CD4-positive, alpha-beta T cell treated with Interleukin-6 for 4 hours (primary cell): ENCODE data around the gene PARP1.
"Not testable (repeated sequence)": the region's sequence is repeated elsewhere in the genome, so short reads cannot be mapped to it uniquely, and the experiment has no call there.

ENCODE experiments used
- DNase-seq: peaks from one replicate; pipeline ENCODE4 v3.0.0-alpha.2; 2020; ENCODE audit warnings: mixed read lengths

Gene PARP1

DNA sequence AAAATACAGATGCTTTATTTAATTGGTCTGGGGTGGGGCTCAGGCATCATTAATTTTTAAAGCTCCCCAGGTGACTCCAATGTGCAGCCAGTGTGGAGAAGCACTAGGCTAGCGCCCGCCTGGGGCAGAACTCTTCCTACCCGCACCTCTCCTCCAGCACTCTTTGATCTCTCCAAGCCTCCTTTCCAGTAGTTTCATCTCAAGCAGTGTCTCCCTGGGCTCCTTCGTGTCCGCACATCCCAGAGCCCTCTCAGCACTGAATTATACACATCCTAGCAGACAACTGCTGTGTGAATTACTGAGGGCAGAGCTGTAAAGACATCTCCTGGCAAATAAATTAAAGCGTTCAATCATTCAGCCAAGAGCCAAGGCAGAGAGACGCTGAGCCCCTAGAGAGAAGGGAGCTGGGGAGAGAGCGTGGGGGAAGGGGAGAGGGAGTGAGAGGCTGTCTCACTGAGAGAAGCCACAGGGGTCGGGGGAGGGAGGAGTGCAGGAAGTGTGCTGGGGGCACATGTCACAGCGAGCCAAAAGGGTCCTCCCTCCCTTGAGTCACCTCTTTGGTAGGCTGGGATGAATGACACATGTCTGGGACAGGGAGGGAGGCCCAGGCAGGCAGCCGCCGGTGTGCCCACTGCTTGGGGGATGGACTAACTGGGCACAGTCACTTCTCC, 21.0 kb upstream of the PARP1 start:
- peak; percentile 33 for DNase-seq

DNA sequence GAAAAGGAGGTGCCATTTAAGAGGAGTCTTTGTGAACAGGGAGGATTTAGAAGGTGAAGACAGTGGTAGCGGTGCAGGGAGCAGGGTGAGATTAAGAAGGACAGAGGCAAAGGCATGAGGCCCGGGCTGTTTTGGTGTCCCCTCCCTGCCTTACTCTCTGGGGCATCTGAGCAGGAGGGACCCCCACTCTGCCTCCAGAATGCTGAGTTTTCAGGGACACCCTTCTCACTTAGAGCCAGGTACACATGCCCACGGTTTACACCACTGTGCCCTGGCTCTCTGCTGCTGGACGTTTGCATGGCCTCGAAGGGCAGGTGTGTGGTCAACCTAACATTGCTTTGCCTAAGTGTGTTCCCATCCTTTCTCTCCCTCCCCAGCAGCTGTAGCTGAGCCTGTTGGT, 20.5 kb upstream of the PARP1 start:
- no peak for DNase-seq

DNA sequence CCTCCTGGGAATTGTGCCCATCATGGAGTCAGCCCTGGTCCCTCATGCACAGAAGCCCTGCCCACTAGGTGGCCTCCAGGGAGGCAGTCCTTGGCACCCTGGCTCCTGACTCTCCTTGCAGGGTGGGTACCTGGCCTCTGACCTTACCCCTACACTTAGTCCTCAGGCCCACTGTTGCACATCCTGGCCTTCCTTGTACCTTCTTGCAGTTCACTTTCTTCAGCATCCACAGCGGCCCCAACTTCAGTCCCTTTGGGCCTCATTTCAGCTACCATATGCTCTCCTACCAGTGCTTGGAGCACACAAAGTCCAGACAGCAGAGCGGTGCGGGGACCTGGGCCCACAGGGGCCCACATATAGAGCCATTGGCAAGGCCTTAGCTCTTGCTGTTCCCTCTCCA, 19.2 kb upstream of the PARP1 start:
- DNase-seq: no peak

DNA sequence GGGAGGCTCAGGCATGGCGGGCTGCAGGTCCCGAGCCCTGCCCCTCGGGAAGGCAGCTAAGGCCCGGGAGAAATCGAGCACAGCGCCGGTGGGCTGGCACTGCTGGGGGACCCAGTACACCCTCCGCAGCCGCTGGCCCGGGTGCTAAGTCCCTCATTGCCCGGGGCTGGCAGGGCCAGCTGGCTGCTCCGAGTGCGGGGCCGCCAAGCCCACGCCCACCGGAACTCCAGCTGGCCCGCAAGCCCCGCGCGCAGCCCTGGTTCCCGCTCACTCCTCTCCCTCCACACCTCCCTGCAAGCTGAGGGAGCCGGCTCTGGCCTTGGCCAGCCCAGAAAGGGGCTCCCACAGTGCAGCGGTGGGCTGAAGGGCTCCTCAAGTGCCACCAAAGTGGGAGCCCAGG, 18.5 kb upstream of the PARP1 start:
- not testable (repeated sequence) for DNase-seq

DNA sequence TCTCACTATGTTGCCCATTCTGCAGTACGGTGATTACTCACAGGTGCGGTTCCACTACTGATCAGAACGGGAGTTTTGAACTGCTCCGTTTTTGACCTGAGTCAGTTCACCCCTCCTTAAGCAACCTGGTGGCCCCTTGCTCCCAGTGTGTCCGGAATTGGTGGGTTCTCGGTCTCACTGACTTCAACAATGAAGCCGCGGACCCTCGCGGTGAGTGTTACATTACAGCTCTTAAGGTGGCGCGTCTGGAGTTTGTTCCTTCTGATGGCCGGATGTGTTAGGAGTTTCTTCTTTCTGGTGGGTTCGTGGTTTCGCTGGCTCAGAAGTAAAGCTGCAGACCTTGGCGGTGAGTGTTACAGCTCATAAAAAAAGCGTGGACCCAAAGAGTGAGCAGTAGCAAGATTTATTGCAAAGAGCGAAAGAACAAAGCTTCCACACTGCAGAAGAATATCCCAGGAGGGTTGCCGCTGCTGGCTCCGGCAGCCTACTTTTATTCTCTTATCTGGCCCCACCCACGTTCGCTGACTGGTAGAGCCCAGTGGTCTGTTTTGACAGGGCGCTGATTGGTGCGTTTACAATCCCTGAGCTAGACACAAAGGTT, 17.6 kb upstream of the PARP1 start:
- DNase-seq: peak; percentile 60

DNA sequence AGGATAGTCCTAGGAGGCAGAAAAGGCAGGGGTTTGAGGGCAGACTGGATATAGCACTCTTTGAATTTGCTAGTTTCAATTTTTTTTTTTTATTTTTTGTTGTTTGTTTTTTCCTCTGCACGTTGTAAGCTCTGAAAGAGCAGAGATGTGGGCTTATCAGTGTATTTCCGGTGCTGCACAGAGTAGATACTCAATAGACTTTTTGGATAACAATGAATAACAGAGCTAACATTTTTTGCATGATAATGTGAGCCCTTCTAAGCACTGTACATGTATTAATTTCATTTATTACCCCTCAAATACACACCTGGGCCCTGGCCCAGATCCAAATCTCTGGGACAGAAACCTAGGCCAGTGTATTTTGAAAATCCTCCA, 17.1 kb upstream of the PARP1 start:
- no peak for DNase-seq

DNA sequence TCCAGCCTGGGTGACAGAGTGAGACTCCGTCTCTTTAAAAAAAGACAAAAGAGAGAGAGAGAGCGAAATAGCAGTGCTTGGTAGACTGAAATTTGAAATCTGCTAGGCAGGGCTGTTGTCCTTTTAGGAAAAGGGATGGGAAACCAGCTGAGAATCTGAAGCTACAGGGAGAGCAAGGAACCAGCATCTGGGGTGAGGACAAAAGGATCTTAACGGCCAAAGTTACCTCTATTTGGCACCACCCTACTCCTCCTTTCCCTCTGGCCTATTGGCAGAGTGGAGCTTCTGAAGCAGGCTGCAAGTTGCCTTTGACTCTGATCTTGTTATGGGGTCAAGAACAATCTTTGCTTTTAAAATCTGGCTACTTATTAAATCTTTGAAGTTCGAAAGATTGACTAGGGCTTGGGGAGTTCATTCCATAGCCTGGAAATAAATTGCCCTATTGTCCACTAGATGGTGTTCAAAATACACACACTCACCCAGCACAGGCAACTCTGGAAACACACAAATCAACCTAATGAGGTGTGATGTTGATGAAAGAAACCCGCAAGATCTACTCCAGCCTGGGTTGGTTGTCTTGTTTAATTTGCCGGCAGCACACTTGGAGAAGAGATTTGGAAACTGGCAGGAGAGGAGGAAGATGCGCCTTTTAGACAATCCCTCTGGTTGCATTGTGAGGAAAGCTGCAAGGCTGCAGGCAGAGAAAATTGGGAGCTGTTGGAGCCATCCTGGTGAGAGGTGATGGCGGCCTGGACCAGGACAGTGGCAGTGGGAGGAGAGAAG, 16.5 kb upstream of the PARP1 start:
- peak; percentile 38 for DNase-seq

DNA sequence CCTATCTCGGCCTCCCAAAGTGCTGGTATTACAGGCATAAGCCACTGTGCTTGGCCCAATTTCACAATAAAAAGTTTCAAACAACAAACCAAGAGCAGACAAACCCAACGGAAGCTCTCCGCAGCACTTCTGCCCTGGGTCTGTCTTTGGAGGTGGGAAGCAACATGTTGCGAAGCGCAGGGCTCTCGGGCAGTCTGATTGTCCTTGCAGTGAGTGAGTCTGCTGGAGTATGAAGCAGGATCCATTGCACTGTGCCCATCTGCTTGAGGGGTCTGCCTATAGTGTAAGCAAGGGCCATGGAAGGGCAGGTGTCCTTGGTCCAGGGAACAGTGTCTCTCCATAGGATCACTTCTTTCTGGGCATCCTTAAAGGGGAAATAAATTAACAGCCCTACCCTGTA, 14.6 kb upstream of the PARP1 start:
- no peak for DNase-seq

DNA sequence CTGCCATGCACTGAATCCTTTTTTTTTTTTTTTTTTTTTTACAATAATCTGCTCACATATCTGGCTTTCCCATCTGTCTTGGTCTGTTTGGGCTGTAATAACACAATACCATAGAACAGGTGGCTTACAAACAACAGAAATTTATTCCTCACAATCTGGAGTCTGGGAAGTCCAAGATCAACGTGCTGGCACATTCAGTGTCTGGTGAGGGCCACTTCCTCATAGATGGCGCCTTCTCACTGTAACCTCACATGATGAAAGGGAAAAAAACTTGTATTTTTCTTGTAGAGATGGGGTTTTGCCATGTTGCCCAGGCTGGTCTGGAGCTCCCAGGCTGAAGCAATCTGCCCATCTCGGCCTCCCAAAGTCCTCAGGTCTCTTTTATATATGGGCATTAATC, 13.0 kb upstream of the PARP1 start:
- no peak for DNase-seq

DNA sequence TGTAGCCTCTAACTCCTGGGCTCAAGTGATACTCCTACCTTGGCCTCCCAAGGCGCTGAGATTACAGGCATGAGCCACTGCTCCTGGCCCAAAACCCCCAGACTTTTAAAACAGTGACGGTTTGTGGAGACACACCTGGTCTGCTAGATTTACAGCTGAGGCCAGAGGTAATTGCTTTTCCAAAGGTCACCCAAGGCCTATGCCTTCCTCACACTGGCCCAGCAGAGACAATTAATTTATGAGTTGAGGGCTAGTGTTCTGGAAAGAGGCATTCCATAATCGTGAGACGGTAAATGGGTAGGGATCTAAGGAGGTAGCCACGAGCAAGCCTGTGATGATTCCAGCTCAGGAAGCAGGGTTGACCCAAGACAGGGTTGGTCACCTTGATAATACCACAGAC, 12.4 kb upstream of the PARP1 start:
- no peak for DNase-seq

DNA sequence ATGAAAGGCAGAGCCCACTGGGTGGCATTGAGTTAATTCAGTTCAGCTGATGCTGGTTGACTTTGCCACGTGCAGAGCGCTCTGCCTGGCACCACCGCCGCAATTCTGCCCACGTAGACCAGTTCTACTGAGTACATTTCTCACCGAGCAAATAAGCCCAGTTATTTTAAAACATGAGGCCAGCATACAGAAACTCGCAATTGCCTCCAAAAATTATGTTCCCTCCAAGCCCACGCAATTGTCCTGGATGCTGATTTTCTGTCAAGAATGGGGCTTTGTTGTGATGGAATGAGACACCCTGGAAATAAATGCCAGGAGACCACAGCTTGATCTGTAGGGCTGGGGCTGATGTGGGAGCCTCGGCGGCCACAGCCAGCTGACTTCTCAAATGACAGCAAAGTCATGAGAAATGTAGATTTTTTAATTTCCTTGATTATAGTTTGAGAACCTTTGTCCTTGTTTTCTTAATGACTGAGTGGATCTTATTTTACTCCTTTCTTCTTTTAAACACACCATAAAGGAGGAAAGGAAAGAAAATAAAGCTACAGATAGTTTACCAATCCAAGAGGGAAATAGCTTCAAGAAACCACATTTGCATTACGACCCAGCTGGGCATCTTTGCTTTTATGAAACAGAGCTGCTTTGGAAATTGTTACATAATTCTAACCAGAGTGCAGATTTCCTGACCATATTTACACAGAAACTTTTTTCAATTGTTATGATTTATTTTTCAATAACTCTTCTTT, 11.6 kb upstream of the PARP1 start:
- DNase-seq: no peak

DNA sequence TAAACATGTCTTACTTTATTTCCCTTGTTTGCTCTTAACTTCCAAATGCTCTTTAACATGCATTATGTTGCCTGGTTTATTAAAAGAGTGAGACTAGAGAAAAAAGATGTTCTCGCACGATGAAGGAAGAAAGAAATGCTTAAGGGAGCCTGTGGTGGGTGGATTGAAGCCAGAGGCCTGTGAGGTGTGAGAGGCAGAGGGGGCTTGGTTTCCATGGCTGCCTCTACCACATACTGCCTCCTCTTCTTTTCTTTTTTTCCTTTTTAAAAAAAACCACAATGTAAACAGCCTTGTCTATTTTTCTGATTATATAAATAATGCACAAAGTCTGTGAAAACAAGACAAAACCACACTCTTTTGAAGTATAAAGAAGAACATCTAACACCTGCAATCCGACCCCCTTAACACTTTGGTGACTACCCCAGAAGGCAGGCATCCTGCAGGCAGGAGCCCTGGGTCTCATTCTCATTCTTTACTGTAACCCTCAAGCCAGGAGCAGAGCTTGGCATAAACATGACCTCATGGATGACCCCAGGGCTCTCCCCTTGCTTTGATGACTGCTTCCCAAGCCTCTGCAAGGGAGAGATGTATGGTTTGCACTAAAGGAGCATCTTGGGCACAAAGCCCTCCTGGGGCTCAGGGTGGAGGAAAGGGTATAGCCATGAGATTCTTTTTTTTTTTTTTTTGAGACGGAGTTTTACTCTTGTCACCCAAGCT, 10.1 kb upstream of the PARP1 start:
- no peak for DNase-seq

DNA sequence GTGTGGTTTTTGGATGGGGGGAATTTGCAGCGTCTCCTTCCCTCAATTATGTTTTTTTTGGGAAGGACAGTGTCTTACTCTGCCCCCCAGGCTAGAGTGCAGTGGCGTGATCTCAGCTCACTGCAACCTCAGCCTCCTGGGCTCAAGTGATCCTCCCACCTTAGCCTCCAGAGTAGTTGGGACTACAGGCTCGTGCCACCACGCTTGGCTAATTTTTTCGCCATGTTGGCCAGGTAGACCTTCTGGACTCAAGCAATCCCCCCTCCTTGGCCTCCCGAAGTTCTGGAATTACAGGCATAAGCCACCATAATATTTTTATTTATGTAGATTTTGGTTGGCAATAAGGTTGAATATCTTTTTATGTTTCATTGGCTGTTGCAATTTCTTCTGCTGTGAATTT, 9.5 kb upstream of the PARP1 start:
- no peak for DNase-seq

DNA sequence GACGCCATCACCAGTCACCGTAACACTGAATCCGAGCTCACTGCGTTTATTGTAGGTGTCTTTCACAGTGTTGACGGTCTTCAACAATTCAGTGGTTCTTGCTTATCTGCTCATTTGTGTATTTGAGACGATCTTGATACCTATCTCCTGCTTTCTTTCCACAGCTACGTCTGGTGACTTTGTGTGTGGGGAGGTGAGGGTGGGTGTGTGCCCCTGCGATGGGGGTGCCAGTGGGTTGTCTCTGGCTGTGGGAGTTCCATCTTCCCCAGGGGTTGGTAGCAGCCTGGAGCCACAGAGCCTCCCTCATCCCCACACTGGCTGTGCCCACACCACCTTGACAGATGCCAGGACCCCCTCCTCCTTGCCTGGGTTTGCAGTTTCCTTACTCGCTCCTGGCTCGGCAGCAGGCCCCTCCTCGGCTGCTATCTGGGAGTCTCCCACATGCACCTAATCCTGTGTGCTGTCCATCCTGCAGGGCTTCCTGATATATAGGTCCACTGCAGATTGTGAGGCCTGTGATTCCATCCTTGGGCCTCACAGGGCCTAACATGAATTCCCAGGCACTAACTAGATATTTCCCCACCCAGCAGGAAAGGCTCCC, 6.3 kb upstream of the PARP1 start:
- DNase-seq: no peak

DNA sequence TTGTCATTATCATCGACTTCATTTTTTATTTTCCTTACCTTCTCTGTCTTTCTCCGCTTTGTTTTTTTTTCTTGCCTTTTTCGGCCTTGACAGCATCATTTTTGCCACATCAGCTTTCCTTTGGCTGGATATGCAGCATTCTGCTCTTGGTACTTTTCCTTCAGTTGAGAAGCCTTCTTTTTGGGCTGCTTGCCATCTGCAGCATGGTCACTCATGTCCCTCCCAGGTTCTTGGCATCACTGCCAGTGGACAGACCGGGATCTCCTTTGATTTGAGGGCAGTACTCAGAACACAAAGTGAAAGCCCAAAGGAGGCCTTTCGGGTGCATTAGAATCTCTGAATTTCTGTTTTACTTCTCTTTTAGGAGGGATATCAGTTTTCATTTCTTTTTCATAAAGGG, 3.7 kb upstream of the PARP1 start:
- DNase-seq: no peak

DNA sequence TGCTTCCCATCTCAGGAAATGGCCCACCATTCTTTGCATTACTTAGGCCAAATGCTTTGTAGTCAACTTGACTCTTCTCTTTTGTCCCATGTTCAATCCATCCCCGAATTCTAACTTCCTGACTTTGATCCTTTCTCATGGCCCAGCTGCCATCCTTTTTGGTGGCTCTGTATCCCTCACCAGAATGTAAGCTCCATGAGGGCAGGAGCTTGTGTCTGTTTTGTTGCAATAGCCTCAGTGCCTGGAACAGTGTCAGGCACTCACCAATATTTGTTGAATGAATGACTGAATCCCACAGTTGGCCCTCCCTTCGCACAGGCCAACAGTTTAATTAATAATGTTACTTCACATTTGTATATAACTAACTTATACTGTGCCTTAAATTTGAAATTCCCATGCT, 3.1 kb upstream of the PARP1 start:
- no peak for DNase-seq

DNA sequence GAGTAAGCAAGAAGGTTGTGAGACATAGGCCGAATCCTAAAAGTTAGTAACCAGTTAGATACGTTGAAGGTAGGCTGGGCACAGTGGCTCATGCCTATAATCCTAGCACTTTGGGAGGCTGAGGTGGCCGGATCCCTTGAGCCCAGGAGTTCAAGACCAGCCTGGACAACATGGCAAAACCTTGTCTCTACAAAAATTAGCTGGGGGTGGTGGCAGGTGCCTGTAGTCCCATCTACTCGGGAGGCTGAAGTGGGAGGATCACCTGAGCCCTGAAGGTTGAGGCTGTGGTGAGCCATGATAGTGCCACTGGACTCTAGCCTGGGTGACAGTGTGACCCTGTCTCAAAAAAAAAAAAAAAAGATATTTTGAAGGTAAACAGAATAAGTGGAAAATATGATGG, 1.5 kb upstream of the PARP1 start:
- DNase-seq: no peak

DNA sequence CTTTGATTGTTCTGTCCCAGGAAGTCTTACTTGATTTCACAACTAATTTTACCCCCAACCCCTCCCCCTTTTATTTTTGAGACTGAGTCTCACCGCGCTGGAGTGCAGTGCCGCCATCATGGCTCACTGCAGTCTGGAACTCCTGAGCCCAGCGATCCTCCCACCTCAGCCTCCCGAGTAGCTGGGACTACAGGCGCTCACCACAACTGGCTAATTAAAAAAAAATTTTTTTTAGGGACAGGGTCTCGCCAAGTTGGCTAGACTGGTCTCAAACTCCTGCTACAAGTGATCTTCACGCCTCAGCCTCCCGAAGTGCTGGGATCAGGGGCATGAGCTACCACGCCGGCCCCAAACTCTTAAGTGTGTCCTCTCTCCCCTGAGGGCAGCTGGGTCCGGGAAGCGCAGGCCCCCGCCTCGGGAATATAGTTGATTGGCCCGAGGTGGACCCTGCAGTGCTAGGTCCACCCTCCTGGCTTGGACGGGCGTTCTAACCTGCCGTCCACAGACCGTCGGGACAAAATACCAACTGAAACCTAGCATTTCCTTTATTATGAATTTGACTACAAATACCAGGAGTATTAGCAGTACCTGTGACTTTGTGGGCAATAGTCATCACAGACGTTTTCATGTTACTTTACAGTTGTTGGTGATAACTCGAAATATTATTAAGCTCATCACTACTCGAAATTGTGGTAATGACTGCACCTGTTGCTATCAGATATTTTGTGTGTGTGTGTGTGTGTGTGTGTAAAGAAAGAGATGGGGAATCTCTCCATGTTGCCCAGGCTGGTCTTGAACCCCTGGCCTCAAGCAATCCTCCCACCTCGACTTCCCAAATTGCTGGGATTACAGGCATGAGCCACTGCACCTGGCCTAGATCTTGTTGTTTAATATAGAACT, 642 bp upstream of the PARP1 start:
- no peak for DNase-seq

DNA sequence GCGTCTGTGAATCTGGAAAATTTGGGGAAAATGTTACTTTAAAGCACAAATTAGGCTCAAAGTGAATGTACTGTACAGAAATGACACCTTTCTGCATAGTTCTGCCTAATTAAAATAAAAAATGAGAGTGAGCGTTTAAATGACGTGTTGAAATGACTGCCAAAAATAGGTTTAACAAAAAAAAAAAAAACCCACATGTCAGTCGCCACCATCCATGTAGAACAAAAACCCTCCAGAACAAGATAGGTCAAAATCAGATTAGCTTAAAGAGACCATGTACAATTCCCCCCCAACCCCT, 745 bp downstream of the PARP1 start:
- DNase-seq: no peak

DNA sequence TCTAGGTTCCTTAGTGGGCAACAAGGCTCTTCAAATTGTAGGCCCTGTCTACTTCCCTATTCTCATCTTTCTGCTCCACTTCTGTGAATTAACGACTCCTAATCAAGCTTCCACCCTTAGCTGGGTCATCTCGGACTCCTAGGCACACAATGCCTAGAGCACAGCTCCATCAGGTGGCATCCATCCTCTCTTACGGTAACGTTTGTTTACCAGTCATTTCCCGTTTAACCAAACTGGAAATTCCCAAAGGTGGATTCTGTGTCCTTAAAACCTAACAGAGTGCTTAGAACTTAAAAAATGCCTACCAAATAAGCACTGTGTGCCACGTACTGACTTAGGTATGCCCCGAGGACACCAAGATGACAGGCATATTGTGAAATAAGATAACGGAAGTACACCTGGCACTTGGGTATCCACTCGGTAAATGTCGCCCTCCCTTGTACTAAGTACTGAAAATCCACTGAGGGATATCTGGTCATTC, 1.5 kb downstream of the PARP1 start:
- peak; percentile 13 for DNase-seq

DNA sequence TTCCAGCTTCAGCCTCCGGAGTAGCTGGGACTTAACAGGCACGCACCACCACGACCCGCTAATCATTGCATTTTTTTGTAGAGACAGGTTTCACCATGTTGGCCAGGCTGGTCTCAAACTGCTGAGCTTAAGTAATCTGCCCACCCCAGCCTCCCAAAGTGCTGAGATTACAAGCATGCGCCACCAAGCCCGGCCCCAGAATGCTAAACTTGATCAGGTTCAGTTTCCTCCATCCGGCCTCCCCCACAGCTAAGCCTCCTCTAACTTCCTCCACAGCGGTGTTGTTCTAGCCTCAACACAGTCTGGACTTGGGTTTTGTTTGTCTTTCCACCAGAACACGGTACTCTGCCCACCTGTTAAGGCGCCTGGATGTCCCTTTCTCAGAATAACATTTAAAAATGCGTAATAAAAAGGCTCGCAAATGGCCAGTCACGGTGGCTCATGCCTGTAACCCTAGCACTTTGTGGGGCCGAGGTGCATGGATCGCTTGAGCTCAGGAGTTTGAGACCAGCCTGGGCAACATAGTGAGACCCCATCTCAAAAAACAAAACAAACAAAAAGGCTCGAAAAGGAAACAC, 2.4 kb downstream of the PARP1 start:
- peak; percentile 26 for DNase-seq
